ENCODE data around the gene CLASP1. TPM values are rescaled to one million over a fixed set of nuclear protein-coding genes. Genes with fewer than 3 reads are reported as not detected.
"Not testable (repeated sequence)": the region's sequence is repeated elsewhere in the genome, so short reads cannot be mapped to it uniquely, and the experiment has no call there.

Gene CLASP1
- total RNA-seq, 2 experiments from 2014 or later: 60.3 to 61.4 TPM

DNA sequence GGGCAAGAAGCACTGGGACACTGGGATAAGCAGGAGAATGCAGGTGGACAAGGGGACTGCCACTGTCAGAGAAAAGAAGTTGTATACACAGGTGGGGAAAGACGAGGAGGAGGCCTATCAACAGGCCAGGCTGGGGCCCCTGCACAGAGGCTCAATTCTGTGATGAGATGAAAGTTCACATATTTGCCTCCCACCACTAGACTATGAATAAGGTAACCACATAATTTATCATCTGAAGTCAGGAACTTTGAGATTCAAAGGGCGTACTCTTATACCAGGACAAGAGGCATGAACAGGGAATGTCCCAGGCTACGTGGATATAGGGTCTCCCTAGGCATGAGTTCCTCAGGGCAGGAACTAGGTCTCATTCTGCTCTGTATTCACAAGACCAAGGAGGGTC, 84.4 kb downstream of the CLASP1 start:
- Mint-ChIP-seq H3K4me3 (no peak overlapping the region), H3K36me3 (ENCODE audit: low read depth) (peaks cover 21% of the 10 kb centered on the region), H3K4me1 (ENCODE audit: low read depth) (peaks cover 68% of the 10 kb centered on the region), H3K27ac (no peak overlapping the region), H3K27me3 (no peaks in the 10 kb centered on the region), H3K9me3 (peaks cover 4% of the 10 kb centered on the region)
- ChIA-PET POLR2A (interaction anchor here (2.3 kb wide), 1 partner anchor 33 kb away, joined by 7 read pairs; the partner anchor contains the start of gene RNU4ATAC), CTCF (interaction anchor here (1.2 kb wide), 1 partner anchor 34 kb away, joined by 5 read pairs; the partner anchor contains the start of gene RNU4ATAC)
- ATAC-seq (no peak), DNase-seq (no peak)
- TF ChIP-seq, protein P1, sequence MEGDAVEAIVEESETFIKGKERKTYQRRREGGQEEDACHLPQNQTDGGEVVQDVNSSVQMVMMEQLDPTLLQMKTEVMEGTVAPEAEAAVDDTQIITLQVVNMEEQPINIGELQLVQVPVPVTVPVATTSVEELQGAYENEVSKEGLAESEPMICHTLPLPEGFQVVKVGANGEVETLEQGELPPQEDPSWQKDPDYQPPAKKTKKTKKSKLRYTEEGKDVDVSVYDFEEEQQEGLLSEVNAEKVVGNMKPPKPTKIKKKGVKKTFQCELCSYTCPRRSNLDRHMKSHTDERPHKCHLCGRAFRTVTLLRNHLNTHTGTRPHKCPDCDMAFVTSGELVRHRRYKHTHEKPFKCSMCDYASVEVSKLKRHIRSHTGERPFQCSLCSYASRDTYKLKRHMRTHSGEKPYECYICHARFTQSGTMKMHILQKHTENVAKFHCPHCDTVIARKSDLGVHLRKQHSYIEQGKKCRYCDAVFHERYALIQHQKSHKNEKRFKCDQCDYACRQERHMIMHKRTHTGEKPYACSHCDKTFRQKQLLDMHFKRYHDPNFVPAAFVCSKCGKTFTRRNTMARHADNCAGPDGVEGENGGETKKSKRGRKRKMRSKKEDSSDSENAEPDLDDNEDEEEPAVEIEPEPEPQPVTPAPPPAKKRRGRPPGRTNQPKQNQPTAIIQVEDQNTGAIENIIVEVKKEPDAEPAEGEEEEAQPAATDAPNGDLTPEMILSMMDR (IDR thresholded peaks at IDR 0.05): no peak
- intact Hi-C loops (cut with micrococcal nuclease): no loop called here

DNA sequence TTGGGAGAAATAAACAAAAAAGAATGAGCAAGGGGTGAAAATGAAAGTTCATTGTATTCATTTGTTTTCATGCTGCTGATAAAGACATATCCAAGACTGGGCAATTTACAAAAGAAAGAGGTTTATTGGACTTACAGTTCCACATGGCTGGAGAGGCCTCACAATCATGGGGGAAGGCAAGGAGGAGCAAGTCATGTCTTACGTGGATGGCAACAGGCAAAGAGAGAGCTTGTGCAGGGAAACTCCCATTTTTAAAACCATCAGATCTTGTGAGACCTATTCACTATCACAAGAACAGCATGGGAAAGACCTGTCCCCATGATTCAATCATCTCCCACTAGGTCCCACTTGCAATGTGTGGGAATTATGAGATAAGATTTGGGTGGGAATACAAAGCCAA, 85.5 kb downstream of the CLASP1 start:
- ATAC-seq; intact Hi-C loops (cut with micrococcal nuclease); H3K27me3 Mint-ChIP-seq; DNase-seq; H3K9me3 Mint-ChIP-seq; H3K27ac Mint-ChIP-seq; H3K4me3 Mint-ChIP-seq: not testable (repeated sequence)
- peaks cover 68% of the 10 kb centered on the region for H3K4me1 Mint-ChIP-seq (ENCODE audit: low read depth)
- ChIA-PET CTCF (interaction anchor here (1.2 kb wide), 1 partner anchor 33 kb away, joined by 5 read pairs; the partner anchor contains the start of gene RNU4ATAC), POLR2A (interaction anchor here (2.3 kb wide), 1 partner anchor 32 kb away, joined by 7 read pairs; the partner anchor contains the start of gene RNU4ATAC)
- peaks cover 21% of the 10 kb centered on the region for H3K36me3 Mint-ChIP-seq (ENCODE audit: low read depth)

DNA sequence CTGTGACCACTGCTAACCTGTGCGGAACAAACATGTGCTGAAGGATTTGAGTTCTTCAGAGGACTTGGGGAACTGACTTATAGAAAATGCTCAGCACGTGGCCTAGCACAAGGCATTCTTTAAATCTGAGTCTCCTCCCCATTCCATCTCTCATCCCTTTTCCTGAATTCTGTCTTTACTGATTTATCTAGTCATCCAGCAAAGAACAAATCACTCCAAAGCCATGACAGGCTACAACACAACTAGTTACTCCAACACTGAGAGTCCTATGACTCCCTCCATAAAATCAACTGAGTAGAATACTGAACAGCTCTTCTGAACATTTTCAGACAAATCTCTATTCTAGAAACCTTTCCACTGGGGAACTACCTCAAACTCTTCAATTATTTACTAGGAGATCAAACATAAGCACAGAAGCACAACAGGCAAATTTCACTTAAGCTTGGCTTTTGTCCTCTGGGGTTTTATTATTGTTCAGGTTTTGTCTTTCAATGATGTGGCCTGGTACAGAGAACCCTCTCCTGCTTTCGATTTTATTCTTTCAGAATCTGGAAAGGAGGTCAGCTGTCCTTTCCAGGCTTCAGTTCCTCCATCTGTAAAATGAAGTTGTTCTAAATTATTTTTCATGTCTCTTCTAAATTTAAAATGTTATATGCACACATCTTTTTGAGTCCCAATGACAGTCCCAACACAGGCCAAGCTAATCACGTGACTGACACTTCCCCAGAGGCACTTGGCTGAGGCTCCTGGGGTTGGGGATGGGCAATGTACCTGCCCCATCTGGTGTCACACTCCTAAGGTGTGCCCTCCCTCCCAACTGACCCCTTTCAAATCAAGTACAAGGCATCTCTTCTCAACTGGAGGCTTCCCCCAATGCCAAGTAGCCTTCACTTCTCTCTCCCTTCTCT, 86.7 kb downstream of the CLASP1 start:
- intact Hi-C loops (cut with micrococcal nuclease): no loop called here
- DNase-seq: no peak
- no peak for ATAC-seq
- Mint-ChIP-seq H3K4me1 (ENCODE audit: low read depth) (peaks cover 60% of the 10 kb centered on the region), H3K27me3 (no peaks in the 10 kb centered on the region), H3K9me3 (peaks cover 4% of the 10 kb centered on the region), H3K36me3 (ENCODE audit: low read depth) (peaks cover 19% of the 10 kb centered on the region), H3K4me3 (no peak overlapping the region), H3K27ac (peak overlapping the region; percentile 12)
- ChIA-PET CTCF (interaction anchor here (1.4 kb wide), 1 partner anchor 32 kb away, joined by 3 read pairs; the partner anchor contains the start of gene RNU4ATAC), POLR2A (interaction anchor here (0.8 kb wide), 1 partner anchor 1185 kb away, joined by 3 read pairs; no protein-coding TSS in a partner anchor)
- TF ChIP-seq, protein P1 (IDR thresholded peaks at IDR 0.05): no peak

DNA sequence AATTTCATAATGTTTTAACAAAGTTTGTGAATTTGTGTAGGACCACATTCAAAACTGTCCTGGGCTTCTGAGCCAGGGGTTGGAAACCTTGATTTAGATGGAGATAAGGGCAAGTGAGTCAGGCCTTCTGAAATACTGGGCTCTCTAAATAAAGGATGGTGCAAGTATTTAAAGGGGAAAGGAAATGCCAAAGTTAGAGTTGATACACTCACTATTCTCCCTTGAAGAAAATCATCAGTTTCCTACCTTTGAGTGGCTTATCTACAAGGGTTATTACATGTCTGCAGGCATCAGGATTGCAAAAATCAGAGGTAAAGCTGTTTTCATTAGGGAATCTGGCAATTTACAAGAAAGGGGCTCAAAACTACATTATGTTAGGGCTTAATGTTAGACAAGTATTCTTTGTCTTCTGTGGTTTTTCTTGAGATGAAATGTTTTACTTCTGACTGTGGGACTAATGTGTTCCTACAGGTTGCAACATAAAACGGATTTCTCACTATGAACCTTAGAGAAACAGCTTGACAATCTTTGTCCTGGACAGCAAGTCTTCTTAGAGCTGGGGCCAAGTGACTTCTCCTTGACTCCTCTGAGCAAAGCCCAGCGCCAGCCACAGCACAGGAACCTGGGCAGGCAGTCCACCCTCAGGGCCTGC, 87.5 kb downstream of the CLASP1 start:
- Mint-ChIP-seq H3K4me1 (ENCODE audit: low read depth) (peaks cover 57% of the 10 kb centered on the region), H3K36me3 (ENCODE audit: low read depth) (peaks cover 19% of the 10 kb centered on the region), H3K9me3 (peaks cover 4% of the 10 kb centered on the region), H3K4me3 (no peak overlapping the region), H3K27ac (no peak overlapping the region), H3K27me3 (no peaks in the 10 kb centered on the region)
- DNase-seq (no peak), ATAC-seq (no peak)
- POLR2A ChIA-PET: interaction anchor here (0.8 to 1.0 kb wide), 2 partner anchors 86 to 1185 kb away, joined by 3 to 4 read pairs; no protein-coding TSS in a partner anchor
- CTCF ChIA-PET: interaction anchor here (1.0 to 1.4 kb wide), 2 partner anchors 11 to 31 kb away, joined by 3 read pairs; partner anchors contain the start of gene RNU4ATAC
- intact Hi-C loops (cut with micrococcal nuclease): no loop called here
- TF ChIP-seq, protein P1 (IDR thresholded peaks at IDR 0.05): no peak

DNA sequence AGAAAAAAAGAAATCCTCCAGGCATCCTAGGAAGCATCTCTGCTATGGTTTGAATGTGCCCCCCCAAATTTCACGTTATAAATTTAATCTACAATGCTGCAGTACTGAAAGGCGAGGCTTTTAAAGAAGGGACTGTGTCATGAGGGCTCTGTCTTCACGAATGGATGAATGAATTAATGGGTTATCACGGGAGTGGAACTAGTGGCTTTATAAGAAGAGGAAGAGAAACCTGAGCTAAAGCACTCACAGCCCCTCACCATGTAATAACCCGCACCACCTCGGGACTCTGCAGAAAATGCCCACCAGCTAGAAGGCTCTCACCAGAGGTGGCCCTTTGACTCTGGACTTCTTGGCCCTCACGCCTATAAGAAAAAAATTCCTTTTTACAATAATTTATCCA, 90.9 kb downstream of the CLASP1 start:
- peaks cover 42% of the 10 kb centered on the region for H3K4me1 Mint-ChIP-seq (ENCODE audit: low read depth)
- peaks cover 6% of the 10 kb centered on the region for H3K36me3 Mint-ChIP-seq (ENCODE audit: low read depth)
- H3K4me3 Mint-ChIP-seq: no peak overlapping the region
- H3K9me3 Mint-ChIP-seq: no peaks in the 10 kb centered on the region
- H3K27me3 Mint-ChIP-seq: no peaks in the 10 kb centered on the region
- TF ChIP-seq, protein P1 (IDR thresholded peaks at IDR 0.05): no peak
- ChIA-PET POLR2A (interaction anchor here (0.6 to 2.1 kb wide), 3 partner anchors 28 to 141 kb away, joined by 3 to 10 read pairs (median 5); partner anchors contain the start of gene RNU4ATAC), CTCF (no interaction called here)
- ATAC-seq (no peak), DNase-seq (no peak)
- intact Hi-C loops (cut with micrococcal nuclease): no loop called here
- no peak overlapping the region for H3K27ac Mint-ChIP-seq
